ENCODE data around the gene LRP1. TPM values are rescaled to one million over a fixed set of nuclear protein-coding genes. Genes with fewer than 3 reads are reported as not detected.
A peak's percentile ranks its signal among the peaks of the same experiment; 100 is the strongest.

Gene LRP1
- total RNA-seq, 6 experiments from 2014 or later = 187 to 332 (median 201) TPM

- Mint-ChIP-seq H3K4me1 (ENCODE audit: low read depth) (peaks cover 23% of the 10 kb centered on the region), H3K4me3 (no peak overlapping the region)
Measured at GRCh38 chr12:57222286-57223190, 94.3 kb downstream of the LRP1 start.

DNA sequence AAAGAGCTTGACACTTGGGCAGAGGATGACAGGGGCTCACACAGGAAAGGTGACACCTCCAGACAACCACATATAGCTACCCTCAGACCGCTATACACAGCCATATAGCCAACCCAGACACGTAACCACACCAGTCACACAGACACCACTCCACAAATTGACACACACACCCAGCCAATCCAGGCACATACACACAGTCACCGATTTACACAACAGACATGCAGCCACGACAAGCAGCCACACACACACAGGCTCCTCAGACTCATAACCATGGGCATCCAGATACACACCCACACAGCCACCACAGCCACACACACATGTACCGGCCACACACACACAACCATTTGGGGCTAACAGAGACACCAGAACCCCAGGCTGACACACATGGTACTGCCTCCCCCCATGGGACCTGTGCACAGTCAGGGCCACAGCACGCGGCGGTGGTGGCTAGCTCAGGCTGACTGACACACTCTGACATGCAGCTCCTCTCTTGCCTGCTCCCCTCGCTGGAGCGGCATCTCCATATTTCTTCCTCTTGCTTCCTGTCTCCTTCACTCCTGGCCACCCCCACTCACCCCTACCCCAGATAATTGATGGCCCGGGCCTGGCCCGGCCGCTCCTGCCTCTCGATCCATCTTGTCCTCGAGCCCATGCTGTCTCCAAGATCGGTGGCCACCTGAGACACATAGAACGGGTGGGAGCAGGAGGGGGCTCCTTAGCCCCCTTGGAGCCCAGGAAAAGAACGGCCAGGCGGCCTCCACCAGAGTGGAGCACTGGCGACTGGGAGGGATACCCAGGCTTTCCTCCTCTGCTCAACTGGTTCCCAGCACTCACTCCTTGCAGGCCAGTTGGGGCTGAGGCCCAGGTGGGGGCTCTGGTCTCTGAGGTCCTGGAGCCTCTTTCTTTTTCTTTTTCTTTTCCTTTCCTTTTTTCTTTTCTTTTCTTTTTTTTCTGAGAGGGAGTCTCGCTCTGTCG, 95.2 kb downstream of the LRP1 start:
- Mint-ChIP-seq H3K27me3 (ENCODE audit: insufficient read depth) (peaks cover 21% of the 10 kb centered on the region), H3K9me3 (no peaks in the 10 kb centered on the region), H3K4me3 (no peak overlapping the region), H3K4me1 (ENCODE audit: low read depth) (peaks cover 20% of the 10 kb centered on the region), H3K36me3 (ENCODE audit: low read depth) (no peaks in the 10 kb centered on the region), H3K27ac (no peak overlapping the region)
- DNase-seq = no peak
- no peak for TF ChIP-seq CTCF (IDR thresholded peaks at IDR 0.05)

More at GRCh38 chr12:57222286-57223190, 94.3 kb downstream of the LRP1 start:
- no peak for TF ChIP-seq CTCF (IDR thresholded peaks at IDR 0.05)
- H3K27me3 Mint-ChIP-seq (ENCODE audit: insufficient read depth) = peaks cover 24% of the 10 kb centered on the region
- no peaks in the 10 kb centered on the region for H3K9me3 Mint-ChIP-seq
- no peak for DNase-seq
- no peak overlapping the region for H3K27ac Mint-ChIP-seq
- H3K36me3 Mint-ChIP-seq (ENCODE audit: low read depth) = no peaks in the 10 kb centered on the region

- H3K4me1 Mint-ChIP-seq (ENCODE audit: low read depth) = peaks cover 22% of the 10 kb centered on the region
- no peak for DNase-seq
- H3K27ac Mint-ChIP-seq = no peak overlapping the region
- no peaks in the 10 kb centered on the region for H3K9me3 Mint-ChIP-seq
- H3K36me3 Mint-ChIP-seq (ENCODE audit: low read depth) = no peaks in the 10 kb centered on the region
- no peak for TF ChIP-seq CTCF (IDR thresholded peaks at IDR 0.05)
- H3K4me3 Mint-ChIP-seq = no peak overlapping the region
- H3K27me3 Mint-ChIP-seq (ENCODE audit: insufficient read depth) = peaks cover 14% of the 10 kb centered on the region
Measured at GRCh38 chr12:57224278-57224972, 96.1 kb downstream of the LRP1 start.

GRCh38 chr12:57224973-57225679, 96.8 kb downstream of the LRP1 start:
- no peak for DNase-seq
- no peak overlapping the region for H3K27ac Mint-ChIP-seq
- no peaks in the 10 kb centered on the region for H3K9me3 Mint-ChIP-seq
- peaks cover 25% of the 10 kb centered on the region for H3K4me1 Mint-ChIP-seq (ENCODE audit: low read depth)
- H3K27me3 Mint-ChIP-seq (ENCODE audit: insufficient read depth) = peaks cover 14% of the 10 kb centered on the region
- H3K4me3 Mint-ChIP-seq = no peak overlapping the region
- H3K36me3 Mint-ChIP-seq (ENCODE audit: low read depth) = peaks cover 6% of the 10 kb centered on the region; the same call in 1 of the 2 replicates
- TF ChIP-seq CTCF (IDR thresholded peaks at IDR 0.05) = peak; percentile 68

All from HFFc6 (cell line).